ENCODE measurements around the gene PLA2R1.

Gene PLA2R1

DNA sequence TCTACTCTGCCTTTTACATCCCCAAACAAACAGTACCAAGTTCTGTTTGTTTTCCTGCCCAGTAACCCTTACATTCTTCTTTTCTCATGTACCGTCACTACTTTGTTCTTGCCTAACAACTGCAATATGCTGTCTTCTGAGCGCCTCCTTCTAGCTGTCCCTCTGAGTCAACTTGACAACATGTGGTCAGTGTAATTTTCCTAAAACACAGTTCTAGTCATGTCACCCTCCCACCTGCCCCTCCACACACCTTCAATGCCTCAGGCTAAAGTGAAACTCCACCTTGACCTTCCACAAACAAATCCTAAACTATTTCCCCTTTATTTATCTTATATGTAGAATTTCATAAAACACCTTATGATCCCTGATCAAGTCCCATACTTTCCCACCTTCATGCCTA, 139.9 kb downstream of the PLA2R1 start:
- no peak for DNase-seq

DNA sequence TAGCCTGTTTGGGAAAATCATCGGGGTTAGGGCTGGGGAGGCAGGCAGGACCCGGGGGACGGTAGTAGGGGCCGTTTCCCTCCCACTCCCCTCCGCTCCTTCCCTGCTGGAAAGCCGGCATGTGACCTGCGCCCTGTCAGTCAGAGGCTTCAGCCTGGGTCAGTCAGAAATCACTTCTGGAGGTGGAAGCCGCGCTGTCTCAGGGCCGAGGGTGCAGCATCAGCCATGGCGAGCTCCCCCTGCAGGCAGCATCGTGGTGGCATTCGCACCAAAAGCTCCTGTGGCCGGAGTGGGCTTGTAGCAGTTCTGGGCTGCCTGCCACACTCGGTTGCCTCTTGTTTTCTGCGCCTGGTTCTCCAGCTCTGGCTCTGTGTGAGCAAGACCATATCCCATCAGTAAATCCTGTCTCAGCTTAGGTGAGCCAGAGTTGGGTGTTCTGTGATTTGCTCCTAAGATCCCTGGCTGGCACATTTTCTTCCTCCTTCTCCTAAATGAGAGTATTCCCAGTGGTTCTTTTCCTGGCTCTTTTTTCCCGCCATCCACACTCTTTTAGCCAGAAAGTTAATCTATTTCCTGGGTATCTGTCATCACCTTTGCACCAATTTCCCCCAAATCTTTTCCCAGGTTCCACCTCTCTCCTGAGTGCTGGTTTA, 140.5 kb downstream of the PLA2R1 start:
- peak; percentile 36 for DNase-seq

DNA sequence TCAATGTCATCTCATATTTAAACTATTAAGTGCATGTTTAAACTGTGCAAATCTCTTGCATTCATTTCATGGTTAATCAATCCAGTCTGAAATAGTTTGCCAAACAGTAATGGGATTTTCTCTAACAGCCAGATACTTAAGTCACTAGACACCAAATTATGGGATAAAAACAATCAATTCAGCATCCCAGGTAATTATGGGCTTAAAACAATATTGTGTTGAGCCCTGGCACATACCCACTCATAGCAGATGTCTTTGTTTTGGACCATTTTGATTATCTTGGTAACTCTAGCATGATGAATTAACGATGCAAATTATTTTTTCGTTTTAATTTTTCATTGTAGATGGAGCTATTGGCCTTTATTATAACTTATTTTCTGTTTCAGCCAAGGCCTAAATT, 145.9 kb downstream of the PLA2R1 start:
- no peak for DNase-seq

DNA sequence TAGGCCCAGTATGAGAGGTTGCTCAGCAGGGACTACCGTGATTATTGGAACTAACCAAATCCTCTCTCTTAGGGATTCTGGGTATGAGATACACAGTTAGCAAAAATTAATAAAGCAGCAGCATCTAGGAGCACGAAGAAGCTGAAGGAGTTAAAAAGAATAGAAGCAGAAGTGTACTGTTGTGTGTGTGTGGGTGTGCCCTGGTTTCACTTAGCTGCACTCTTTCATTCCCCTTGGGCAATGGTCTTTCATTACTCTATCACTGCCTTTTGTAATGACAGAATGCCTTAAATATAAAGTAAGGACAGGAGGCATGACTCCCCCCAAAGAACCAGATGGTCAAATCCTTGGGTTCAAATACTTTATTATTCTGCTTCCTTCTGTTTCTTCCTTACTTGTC, 148.5 kb downstream of the PLA2R1 start:
- DNase-seq: no peak

DNA sequence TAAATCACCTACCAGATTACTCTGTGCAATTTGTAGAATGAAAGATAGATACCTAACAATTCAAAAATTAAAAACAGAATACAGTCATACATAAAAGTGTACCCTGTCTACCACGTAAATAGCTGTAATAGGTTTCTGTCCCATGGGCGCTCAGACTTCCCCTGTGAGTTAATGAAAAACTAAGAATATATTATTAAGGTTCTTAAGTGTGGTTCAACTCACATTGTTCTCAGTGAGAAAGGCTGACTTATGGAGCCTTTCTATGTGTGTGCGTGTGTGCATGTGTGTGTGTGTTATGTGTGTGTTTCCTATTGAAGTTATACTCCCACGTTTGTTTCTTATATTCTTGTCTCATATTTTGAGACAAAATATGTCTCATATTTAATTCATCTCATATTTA, 149.8 kb downstream of the PLA2R1 start:
- DNase-seq: no peak

DNA sequence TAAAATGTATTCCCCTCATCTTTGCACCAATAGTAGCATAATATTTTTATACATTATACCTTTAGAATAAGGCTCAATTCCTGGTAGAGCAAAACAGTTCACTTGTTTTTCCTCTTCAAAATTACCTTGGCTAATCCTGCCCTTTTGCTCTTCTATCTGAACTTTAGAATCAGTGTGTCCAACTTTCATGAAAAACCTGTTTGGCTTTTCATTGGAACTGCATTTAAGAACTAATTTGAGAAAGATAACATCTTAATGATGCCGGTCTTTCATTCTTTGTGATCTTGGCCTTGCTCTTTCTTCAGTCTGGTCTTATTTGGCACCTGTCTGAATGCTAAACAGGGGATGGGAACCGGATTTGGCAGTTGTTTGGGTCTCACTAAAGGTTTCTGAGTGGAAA, 151.5 kb downstream of the PLA2R1 start:
- no peak for DNase-seq

DNA sequence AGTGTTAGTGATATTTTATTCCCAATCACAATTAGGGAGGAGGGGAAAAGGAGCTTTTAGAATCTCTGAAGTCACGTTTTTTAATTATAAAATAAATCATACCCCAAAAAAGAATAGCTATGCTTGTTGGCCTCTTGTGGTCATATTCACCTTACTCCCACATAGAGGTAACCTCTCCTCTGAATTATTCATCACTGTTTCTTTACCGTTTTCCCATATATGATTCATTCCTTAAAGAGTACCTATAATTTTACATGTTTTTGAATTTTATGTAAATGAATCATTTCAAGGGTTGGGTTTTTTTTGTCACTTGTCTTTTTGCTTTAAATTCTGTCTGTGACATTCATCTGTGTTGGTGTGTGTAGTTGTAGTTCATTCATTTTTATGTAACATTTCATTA, 153.8 kb downstream of the PLA2R1 start:
- no peak for DNase-seq

DNA sequence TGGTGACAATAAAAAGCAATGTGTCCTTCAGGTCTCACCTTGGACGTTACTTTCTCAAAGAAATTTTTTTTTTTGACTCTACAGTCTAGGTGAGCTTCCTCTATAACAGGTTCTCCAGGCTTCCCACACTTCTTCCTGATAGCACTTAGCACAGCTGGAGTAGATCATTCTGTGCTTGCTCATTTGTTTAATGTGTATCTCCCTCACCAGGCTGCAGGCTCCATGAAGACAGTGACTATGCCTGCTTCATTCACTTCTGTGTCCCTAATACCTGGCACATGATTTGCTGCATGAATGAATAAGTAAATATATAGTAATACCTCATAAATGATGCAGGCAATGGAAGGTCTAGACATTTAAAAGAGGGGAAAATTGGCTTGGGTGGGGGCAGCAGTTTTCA, 154.5 kb downstream of the PLA2R1 start:
- DNase-seq: no peak

DNA sequence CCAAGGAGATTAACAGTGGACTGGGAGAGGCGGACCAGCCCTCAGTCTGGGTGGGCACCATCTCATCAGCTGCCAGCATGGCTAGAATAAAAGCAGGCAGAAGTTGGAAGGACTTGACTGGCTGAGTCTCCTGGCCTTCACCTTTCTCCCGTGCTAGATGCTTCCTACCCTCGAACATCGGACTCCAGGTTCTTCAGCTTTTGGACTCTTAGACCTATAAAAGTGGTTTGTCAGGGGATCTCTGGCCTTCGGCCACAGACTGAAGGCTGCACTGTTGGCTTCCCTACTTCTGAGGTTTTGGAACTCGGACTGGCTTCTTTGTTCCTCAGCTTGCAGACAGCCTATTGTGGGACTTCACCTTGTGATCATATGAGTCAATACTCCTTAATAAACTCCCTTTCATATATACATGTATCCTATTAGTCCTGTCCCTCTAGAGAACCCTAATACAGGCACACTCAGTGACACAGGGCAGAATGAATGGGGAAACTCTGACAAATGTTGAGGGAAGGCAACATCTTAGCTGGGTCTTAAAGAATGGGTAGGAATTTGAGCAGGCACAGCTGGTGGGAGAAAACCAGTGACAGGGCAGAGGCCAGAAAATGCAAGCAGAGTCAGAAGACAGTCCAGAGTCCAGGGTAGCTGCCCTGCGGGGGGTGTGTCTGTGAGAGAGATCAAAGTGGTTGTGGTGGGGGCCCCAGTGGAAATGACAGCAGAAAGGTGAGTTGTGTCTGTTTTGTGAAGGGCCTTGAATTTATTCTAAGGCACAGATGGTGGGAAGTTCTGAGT, 156.3 kb downstream of the PLA2R1 start:
- DNase-seq: no peak

DNA sequence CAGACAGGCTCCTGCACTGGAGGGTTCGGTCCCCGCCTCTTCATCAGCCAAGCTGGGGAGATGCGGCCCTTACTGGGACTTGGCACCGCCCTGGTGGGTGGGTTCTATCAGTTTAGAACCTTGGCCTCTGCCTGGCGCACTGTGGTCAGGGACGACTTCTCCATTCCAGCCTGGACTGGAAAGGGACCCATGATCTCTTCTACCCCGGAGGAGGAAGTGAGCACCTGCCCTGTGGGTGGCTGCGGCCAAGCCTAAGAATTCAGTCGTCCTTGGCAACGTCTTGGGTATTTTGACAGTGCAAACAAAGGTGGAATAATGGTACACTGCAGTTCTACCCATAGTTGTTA, 157.5 kb downstream of the PLA2R1 start:
- DNase-seq: no peak

DNA sequence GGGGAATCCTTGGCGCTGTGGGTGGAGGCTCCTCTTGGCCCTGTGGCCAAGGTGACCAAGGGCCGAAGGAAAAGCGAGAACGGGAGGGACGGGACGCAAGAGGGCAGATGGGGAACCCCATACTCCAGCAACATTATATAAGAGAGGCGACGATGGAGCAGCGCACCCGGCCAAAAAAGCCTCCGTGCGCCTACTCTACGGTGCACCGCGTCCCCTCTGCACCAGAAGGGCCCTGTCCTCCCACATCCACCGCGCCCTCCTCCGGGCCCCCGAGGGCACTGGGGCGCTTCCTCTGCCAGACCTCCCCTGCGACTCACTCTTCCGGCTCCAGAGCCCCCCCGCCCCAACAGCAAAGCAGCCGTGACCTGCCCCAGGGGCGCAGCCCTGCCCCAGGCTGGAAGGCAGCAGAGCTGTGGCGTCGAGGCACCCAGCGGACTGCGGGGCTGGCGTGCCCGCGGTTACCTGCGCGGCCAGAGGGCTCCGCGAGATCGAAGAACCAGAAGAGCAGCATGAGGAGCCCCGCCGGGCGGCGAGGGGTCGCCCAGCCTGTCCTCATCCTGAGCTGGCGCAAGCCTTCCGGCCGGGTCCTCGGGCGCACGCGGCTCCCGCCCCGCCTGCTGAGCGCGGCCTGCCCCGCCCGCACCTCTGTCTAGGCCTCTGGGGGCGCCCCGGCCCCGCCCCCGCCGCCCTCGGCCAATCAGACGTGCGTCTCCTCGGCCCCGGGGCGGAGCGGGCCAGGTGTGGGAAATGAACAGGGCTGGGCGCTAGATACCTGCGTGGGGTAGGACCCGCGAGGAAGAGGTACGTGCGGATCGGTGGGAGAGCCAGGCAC, 158.1 kb downstream of the PLA2R1 start, which contains the start of gene LY75:
LY75 (minus strand) TSS at position 630 of the 832 bp plus-strand sequence.
- DNase-seq: no peak

DNA sequence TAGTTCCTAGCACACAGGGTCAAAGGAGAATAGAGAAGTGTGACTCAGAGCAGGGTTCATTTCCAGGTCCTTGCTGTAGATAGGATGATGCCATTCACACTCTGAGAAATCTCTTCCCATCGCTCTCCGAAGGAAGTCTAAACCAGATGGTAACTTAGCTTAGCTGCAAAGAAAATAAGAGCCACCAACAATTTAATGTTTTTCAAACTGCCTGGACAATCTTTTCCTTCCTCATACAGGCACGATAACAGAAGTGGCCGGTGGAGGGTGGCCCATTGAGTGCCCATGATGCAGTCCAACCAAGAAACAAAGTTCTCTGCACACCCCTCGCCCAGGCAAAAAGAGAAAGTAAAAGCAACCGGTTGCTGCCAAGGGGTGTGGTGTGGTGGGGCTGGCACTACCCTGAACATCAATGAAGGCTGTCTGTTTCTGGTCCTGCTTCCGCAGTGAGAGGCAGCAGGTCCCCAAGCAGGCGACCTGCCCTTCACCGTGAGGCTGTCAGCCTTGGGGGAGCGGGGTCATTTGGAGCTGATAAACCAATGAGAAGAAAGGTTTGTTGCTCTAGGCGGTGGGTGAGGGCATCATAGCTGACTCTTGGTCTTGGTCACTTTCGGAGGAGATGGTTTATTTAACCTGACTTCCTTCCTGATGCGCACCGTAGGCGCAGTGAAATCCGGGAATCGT, 158.8 kb downstream of the PLA2R1 start:
- DNase-seq: peak; percentile 16

DNA sequence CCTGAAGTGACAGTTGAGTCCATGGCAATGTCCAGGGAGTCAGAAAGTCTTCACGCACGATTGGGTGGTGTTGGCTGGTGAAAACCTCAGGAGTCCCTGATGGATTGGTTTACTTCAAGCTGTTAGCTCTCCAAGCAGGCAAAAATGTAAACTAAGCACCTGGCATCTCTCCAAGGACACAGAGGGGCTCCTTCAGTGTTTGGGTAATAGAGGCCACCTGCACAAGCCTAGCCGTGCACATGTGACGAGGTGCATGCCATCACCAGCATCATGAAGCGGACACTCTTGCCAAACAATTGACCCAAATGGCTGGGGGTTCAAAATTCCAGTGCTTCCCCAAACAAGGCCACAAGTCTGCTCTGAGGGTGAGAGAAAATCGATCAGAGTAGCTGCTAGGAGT, 159.7 kb downstream of the PLA2R1 start:
- peak; percentile 43 for DNase-seq

DNA sequence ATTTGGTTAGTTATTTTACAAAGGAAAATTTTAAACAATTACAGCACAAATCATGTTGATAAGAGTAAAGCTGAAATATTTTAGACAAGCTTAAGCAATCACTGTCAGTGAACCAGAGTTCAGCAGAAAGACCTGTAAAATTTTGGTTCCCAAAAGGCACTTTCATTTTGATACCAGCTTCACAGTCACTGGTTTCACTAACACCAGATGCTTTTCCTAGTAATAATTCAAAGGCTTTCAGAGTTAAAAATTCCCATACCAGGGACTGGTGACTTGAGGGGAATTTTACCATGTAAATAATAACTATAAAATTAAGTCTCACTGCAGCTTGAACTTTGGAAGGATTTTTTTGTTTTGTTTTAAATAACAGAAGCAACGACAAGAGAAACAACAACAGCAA, 162.1 kb downstream of the PLA2R1 start:
- no peak for DNase-seq

DNA sequence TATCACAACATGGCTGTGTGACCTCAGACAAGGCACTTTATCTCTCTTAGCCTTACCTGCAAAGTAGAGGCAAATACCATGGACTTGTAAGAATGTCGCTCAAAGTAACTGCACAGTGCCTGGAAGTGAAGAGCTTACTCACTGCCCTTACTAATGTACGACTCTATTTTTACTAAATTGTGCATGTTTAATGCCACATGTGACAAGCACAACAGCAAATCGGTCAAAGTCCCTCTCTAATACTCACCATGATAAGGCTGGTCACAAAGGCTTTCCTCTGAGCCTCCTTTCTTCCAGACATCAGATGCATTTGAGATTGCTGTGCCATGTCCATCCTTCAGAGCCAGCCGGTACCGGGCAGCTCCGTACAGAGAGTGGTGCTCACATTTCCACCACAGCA, 164.0 kb downstream of the PLA2R1 start:
- no peak for DNase-seq

DNA sequence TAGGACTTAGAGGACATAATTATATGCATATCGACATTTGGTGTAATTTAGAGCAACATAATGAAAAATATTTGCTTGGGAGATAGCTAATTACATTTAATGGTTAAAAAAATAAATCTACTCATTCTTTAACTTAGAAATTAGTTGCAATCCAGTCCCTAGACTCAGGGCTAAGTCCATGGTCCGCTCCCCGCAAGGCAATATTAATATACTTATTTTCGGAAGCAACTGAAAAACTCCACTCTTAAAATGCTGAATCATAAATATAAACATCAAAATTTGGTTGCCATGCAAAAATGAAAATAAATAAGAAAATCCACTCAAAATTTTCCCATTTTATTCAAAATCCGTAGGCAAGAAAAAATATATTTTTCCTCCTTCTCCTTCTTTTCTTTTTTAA, 164.7 kb downstream of the PLA2R1 start:
- DNase-seq: no peak

DNA sequence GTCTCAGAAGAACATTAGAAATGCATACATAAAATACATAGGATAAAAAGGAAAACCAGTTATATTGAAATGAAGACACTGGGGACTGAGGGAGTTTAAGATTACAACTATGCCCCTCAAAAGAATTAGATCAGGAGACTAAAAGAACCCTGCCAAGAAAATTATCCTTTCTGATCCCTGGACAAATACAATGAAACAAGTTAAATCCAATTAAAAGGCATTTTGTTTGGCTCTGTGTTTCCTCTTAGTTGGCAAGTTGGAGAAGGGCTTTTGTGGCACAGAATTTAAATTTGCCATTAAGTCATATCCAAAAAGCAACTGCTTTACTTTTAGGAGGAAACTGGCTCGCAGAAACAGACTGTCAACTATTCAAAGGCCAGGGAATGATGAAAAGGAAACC, 165.3 kb downstream of the PLA2R1 start:
- DNase-seq: no peak

DNA sequence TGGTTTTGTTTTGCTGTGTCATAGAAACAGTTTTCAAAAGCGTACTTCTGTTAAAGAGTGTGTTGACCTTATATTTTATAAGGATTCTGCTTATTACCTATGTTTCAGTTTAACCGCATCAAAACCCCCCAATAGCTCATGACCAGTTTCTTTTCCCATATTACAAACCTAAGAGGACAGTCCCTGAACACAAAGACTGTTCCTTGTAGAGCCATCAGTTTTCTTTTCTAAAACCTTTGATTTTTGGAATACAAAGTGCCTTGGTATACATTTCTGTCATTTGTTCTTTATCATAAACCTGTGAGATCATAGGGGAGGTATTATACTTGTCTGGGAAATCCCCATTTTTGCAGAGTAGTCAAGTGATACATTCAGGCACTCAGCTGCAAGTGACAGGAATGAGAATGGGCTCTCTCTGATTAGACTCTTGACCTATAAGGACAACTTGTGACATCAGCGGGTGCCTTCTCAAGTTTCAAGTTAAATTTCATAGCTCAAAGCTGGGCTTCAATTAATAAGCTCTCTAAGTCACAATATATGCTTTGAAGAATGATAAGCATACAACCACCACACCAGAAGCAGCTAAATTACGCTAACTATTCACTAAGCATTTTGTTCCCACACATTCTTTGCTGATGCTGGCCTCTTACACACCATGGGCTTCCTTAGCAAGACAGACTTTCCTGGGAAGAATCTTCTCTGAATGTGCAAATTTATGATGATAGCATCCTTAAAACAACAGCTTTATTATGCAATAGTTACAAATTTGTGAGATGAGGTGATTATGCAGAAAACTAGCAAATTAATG, 167.0 kb downstream of the PLA2R1 start:
- no peak for DNase-seq

DNA sequence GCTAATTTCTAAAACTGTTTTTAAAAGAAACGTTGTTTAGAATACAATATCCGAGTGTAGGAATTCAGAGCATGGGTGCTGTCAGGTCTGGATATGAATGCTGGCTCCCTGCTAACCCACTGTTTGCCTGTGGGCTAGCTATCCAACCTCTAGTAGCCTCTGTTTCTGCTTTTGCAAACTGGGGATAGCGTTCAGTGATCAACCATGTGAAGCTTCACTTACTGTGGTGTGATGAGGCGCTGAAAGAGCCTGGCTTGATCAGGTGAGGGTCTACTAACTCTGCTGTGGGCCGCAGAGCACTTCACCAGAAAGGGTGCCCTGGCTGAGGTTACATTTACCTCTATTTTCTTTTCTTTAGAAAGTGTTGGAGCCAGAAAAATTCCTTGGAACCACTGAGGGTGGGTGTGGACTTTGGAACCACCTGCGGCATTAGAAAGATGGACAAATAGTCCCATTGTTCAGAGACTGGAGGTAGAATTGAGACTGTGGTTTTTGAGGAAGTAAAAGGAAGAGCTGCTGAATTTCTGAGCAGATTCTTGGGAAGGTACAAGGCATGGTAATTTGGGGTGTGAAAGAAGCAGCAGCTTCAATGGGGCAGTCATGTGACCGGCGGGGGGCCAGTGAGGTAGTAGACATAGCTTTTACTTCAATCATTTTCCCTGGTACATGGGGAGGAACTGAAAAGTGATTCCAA, 168.1 kb downstream of the PLA2R1 start:
- DNase-seq: no peak

DNA sequence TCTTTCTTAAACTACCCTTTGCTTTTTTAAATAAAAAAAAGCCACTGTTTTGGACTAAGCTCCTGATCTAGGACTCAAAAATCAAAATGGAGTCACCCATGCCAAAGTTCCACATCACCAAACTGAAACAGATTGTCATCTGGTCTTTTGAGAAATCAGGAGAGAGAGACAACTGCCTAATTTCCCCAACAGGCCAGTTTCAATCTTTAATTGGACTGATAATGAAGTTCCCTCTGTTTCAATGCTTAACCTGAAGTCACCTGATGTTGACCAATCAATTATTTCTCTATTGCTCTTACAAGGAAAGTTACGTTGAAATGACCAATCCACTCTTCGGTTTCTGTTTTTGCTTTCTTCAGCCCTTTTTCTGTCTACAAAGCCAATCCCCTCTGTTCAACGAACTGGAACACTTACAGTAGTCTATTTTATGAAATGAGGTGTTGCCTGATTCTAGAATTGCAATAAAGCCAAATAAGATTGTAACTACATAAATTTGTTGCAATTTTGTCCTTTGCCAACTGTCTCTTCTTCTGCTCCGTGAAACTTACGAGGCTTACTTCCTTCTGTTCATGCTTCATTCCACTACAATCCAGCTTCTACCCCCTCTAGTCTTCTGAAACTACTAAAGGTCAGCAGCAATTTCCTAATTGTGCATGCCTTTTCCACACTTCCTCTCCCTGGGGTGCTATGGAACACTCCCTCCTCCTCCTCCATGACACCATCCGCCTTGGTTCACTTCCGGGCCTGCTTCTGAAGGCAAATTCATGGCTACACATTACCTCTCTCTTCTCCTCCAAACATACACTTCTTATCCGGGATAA, 169.2 kb downstream of the PLA2R1 start:
- DNase-seq: no peak

All from NCI-H748 treated with DMSO at 0.1 percent for 48 hours (cell line).